ENCODE data around the gene ZNF445.

- TF ChIP-seq CTCF (IDR thresholded peaks at IDR 0.05; ENCODE audit: insufficient read depth, low read depth, low read length): no peak
- TF ChIP-seq EZH2 (IDR thresholded peaks at IDR 0.05; ENCODE audit: insufficient read depth, low read length): no peak
Observed at GRCh38 chr3:44464509-44464908, 13.0 kb downstream of the ZNF445 start.
